Vagina (tissue), 2 donors: ENCODE data around the gene SLC5A10. TPM values are rescaled to one million over a fixed set of nuclear protein-coding genes. Genes with fewer than 3 reads are reported as not detected.

Source experiments
- DNase-seq, 2 donors: peaks; one replicate each; pipeline ENCODE4 v3.0.0-alpha.2; 2017; ENCODE audit errors: extremely low spot score in 2 of 2
- H3K27ac ChIP-seq: fragments of 200-600 bp; sonication (generic); one replicate; pipeline ENCODE4 v1.5.1; 2019
- H3K27me3 ChIP-seq: fragments of 200-600 bp; sonication (generic); one replicate; pipeline ENCODE4 v1.5.1; 2019
- H3K36me3 ChIP-seq, 2 donors: fragments of 200-600 bp; sonication (generic); one replicate each; pipeline ENCODE4 v1.5.1; 2017 to 2019
- H3K4me1 ChIP-seq: fragments of 200-600 bp; sonication (generic); one replicate; pipeline ENCODE4 v1.5.1; 2019
- H3K4me3 ChIP-seq, 2 donors: fragments of 200-600 bp; sonication (generic); 1 replicate in 1 of 2; 2 replicates in 1 of 2; pipeline ENCODE4 v1.5.1; 2016 to 2019
- H3K9me3 ChIP-seq: fragments of 200-600 bp; sonication (generic); one replicate; pipeline ENCODE4 v1.5.1; 2019
- CTCF ChIP-seq, 3 experiments: fragments of 450-650 bp in 2 of 3; fragments of 200-600 bp in 1 of 3; sonication (generic) in 1 of 3; IDR thresholded peaks; one replicate each; pipeline ENCODE4 v1.5.1; 2017 to 2019; ENCODE audit warnings: antibody characterized with exemption in 3 of 3, mild to moderate bottlenecking in 2 of 3, moderate library complexity in 2 of 3
- POLR2A ChIP-seq, 2 donors: fragments of 450-650 bp; IDR thresholded peaks; one replicate each; pipeline ENCODE4 v1.6.1; 2017; ENCODE audit warnings: antibody characterized with exemption in 2 of 2, mild to moderate bottlenecking in 2 of 2, moderate library complexity in 2 of 2
- POLR2AphosphoS5 ChIP-seq, 2 donors: sonication (generic); formaldehyde crosslinking; IDR thresholded peaks; one replicate each; pipeline ENCODE4 v1.9.0; 2017; ENCODE audit warnings: antibody characterized with exemption in 2 of 2, mild to moderate bottlenecking in 2 of 2, low read depth in 1 of 2; ENCODE audit not compliant: insufficient read depth in 1 of 2
- intact Hi-C: fragments of 100-400 bp; cut with DNase I; formaldehyde crosslinking; loops from one replicate; pipeline ENCODE4 v1.15.1; 2023
- total RNA-seq: library from RNA; depleted of rRNA; stranded (reverse); fragments of >200 nt; gene quantifications from one replicate; pipeline ENCODE4 v1.2.3, GENCODE V29; 2016

Gene SLC5A10
- total RNA-seq, 1 donor from 2014 or later, result not detected

GRCh38 chr17:18994631-18995030 lies 42.7 kb downstream of the SLC5A10 start:
- H3K27ac ChIP-seq, result no peak overlapping the region

GRCh38 chr17:18995220-18995619 lies 43.3 kb downstream of the SLC5A10 start:
- peaks cover 60% of the 10 kb centered on the region for H3K4me1 ChIP-seq
- H3K36me3 ChIP-seq, result no peaks in the 10 kb centered on the region
- intact Hi-C loops, result no loop called here
- DNase-seq, result no peak
- H3K4me3 ChIP-seq, result no peak overlapping the region
- no peaks in the 10 kb centered on the region for H3K27me3 ChIP-seq
- no peak overlapping the region for H3K27ac ChIP-seq
- TF ChIP-seq POLR2A (IDR thresholded peaks at IDR 0.05) (no peak), CTCF (IDR thresholded peaks at IDR 0.05) (no peak), POLR2AphosphoS5 (IDR thresholded peaks at IDR 0.05; ENCODE audit: insufficient read depth in 1 of 2, low read depth in 1 of 2) (no peak)
- H3K9me3 ChIP-seq, result no peaks in the 10 kb centered on the region

More at GRCh38 chr17:18994631-18995030, 42.7 kb downstream of the SLC5A10 start:
- no peak overlapping the region for H3K4me3 ChIP-seq
- intact Hi-C loops, result no loop called here
- no peak for TF ChIP-seq CTCF (IDR thresholded peaks at IDR 0.05)
- no peak for TF ChIP-seq POLR2A (IDR thresholded peaks at IDR 0.05)
- no peak for TF ChIP-seq POLR2AphosphoS5 (IDR thresholded peaks at IDR 0.05; ENCODE audit: insufficient read depth in 1 of 2, low read depth in 1 of 2)
- peaks cover 66% of the 10 kb centered on the region for H3K4me1 ChIP-seq
- DNase-seq, result no peak
- H3K36me3 ChIP-seq, result no peaks in the 10 kb centered on the region
- no peaks in the 10 kb centered on the region for H3K9me3 ChIP-seq
- H3K27me3 ChIP-seq, result no peaks in the 10 kb centered on the region

GRCh38 chr17:18996458-18996857 lies 44.5 kb downstream of the SLC5A10 start:
- Histone ChIP-seq H3K36me3 (no peaks in the 10 kb centered on the region), H3K27ac (no peak overlapping the region), H3K27me3 (no peaks in the 10 kb centered on the region), H3K9me3 (no peaks in the 10 kb centered on the region), H3K4me3 (no peak overlapping the region), H3K4me1 (peaks cover 54% of the 10 kb centered on the region)
- DNase-seq, result no peak
- intact Hi-C loops, result no loop called here
- TF ChIP-seq CTCF (IDR thresholded peaks at IDR 0.05) (no peak), POLR2A (IDR thresholded peaks at IDR 0.05) (no peak), POLR2AphosphoS5 (IDR thresholded peaks at IDR 0.05; ENCODE audit: insufficient read depth in 1 of 2, low read depth in 1 of 2) (no peak)

GRCh38 chr17:18997650-18998196 lies 45.8 kb downstream of the SLC5A10 start:
- H3K36me3 ChIP-seq, result no peaks in the 10 kb centered on the region
- H3K27me3 ChIP-seq, result no peaks in the 10 kb centered on the region
- no peak for DNase-seq
- no peak overlapping the region for H3K27ac ChIP-seq
- no peak overlapping the region for H3K4me3 ChIP-seq
- H3K4me1 ChIP-seq, result peaks cover 53% of the 10 kb centered on the region
- H3K9me3 ChIP-seq, result no peaks in the 10 kb centered on the region
- TF ChIP-seq POLR2AphosphoS5 (IDR thresholded peaks at IDR 0.05; ENCODE audit: insufficient read depth in 1 of 2, low read depth in 1 of 2) (no peak), CTCF (IDR thresholded peaks at IDR 0.05) (no peak), POLR2A (IDR thresholded peaks at IDR 0.05) (no peak)
- intact Hi-C loops, result no loop called here

GRCh38 chr17:18999394-18999793 lies 47.4 kb downstream of the SLC5A10 start:
- no peak for DNase-seq
- H3K36me3 ChIP-seq, result no peaks in the 10 kb centered on the region
- peak overlapping the region; percentile 91 for H3K27ac ChIP-seq
- no peaks in the 10 kb centered on the region for H3K27me3 ChIP-seq
- intact Hi-C loops, result no loop called here
- peaks cover 50% of the 10 kb centered on the region for H3K4me1 ChIP-seq
- TF ChIP-seq POLR2AphosphoS5 (IDR thresholded peaks at IDR 0.05; ENCODE audit: insufficient read depth in 1 of 2, low read depth in 1 of 2) (no peak), CTCF (IDR thresholded peaks at IDR 0.05) (no peak), POLR2A (IDR thresholded peaks at IDR 0.05) (no peak)
- no peak overlapping the region for H3K4me3 ChIP-seq
- H3K9me3 ChIP-seq, result no peaks in the 10 kb centered on the region
